Glutamatergic neuron (in vitro differentiated cells): Measurements from ENCODE around the gene MUC16. TPM values are rescaled to one million over a fixed set of nuclear protein-coding genes. Genes with fewer than 3 reads are reported as not detected.

Experiments used
- DNase-seq: peaks from one replicate; pipeline ENCODE4 v3.0.0; 2022
- H3K27ac Mint-ChIP-seq: one replicate; pipeline ENCODE4 v1.8.0; 2020; ENCODE audit warnings: mild to moderate bottlenecking, mixed read lengths, inconsistent platforms; ENCODE audit not compliant: unreplicated experiment
- H3K27me3 Mint-ChIP-seq: one replicate; pipeline ENCODE4 v1.8.0; 2020; ENCODE audit warnings: mild to moderate bottlenecking, moderate library complexity, mixed read lengths, inconsistent platforms; ENCODE audit not compliant: unreplicated experiment
- H3K36me3 Mint-ChIP-seq: one replicate; pipeline ENCODE4 v1.8.0; 2020; ENCODE audit warnings: mild to moderate bottlenecking, mixed read lengths, inconsistent platforms; ENCODE audit not compliant: unreplicated experiment
- H3K4me1 Mint-ChIP-seq: one replicate; pipeline ENCODE4 v1.8.0; 2020; ENCODE audit warnings: mild to moderate bottlenecking, low read depth, mixed read lengths, inconsistent platforms; ENCODE audit not compliant: unreplicated experiment
- H3K4me3 Mint-ChIP-seq: one replicate; pipeline ENCODE4 v1.8.0; 2020; ENCODE audit warnings: mild to moderate bottlenecking, mixed read lengths, inconsistent platforms; ENCODE audit not compliant: unreplicated experiment
- H3K9me3 Mint-ChIP-seq: one replicate; pipeline ENCODE4 v1.8.0; 2020; ENCODE audit warnings: mild to moderate bottlenecking, moderate library complexity, mixed read lengths, inconsistent platforms; ENCODE audit not compliant: unreplicated experiment
- CTCF ChIP-seq: fragments of 200-600 bp; sonication (generic); IDR thresholded peaks from one replicate; pipeline ENCODE4 v1.5.0; 2021; ENCODE audit not compliant: partially characterized antibody, unreplicated experiment
- total RNA-seq: library from RNA; stranded (reverse); fragmentation: NEBNext Ultra II Directional; extraction: Animal tissue kit (Norgen Biotek cat#: 25700); gene quantifications from one replicate; pipeline ENCODE4 v1.2.1, GENCODE V29; 2021; ENCODE audit not compliant: unreplicated experiment

Gene MUC16
- total RNA-seq, 1 donor from 2014 or later: not detected

DNA sequence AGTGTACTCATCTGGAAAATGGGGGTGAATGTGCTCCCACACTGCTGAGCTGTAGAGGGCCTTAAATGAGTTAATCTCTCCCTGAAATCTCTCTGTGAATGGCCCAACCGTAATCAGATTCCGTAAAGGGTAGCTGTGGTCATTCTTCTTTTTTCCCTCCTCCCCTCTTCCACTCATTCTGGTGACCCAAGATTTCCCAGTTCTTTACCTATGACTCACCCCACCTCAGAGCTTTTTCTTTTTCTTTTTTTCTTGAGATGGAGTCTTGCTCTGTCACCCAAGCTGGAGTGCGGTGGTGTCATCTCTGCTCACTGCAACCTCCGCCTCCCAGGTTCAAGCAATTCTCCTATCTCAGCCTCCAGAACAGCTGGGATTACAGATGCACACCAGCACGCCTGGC, 33.3 kb upstream of the MUC16 start:
- TF ChIP-seq CTCF: no peak
- no peak for DNase-seq
- no peak overlapping the region for H3K4me3 Mint-ChIP-seq
- no peak overlapping the region for H3K27ac Mint-ChIP-seq
- no peaks in the 10 kb centered on the region for H3K27me3 Mint-ChIP-seq
- no peaks in the 10 kb centered on the region for H3K9me3 Mint-ChIP-seq
- no peaks in the 10 kb centered on the region for H3K36me3 Mint-ChIP-seq
- no peaks in the 10 kb centered on the region for H3K4me1 Mint-ChIP-seq

- no peak overlapping the region for H3K27ac Mint-ChIP-seq
- TF ChIP-seq CTCF: no peak
These were observed 30.8 kb upstream of the MUC16 start for GRCh38 chr19:9041023-9041422.

DNA sequence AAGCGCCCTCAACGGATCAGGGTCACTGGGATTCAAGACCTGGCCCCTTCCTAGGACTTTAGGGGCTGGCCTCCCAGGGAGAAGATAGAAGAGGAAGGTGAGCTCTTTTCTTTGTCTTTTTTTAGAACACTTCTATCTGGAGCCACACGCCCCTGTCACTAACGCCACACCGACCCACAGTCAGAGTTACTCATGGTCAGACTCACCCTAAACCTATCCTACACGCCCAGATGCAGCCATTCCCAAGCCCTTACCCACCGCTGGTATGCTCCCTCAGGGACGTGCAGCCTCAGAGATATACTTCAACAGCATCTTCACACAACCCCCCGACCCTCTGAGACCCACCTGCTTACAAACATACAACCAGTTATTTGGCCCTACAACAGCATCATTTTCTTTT, 29.9 kb upstream of the MUC16 start:
- no peaks in the 10 kb centered on the region for H3K36me3 Mint-ChIP-seq
- no peak overlapping the region for H3K4me3 Mint-ChIP-seq
- DNase-seq: no peak
- H3K27ac Mint-ChIP-seq: no peak overlapping the region
- no peaks in the 10 kb centered on the region for H3K4me1 Mint-ChIP-seq
- H3K9me3 Mint-ChIP-seq: no peaks in the 10 kb centered on the region
- no peaks in the 10 kb centered on the region for H3K27me3 Mint-ChIP-seq
- no peak for TF ChIP-seq CTCF

More at GRCh38 chr19:9041023-9041422, 30.8 kb upstream of the MUC16 start:
- no peaks in the 10 kb centered on the region for H3K36me3 Mint-ChIP-seq
- no peaks in the 10 kb centered on the region for H3K9me3 Mint-ChIP-seq
- no peaks in the 10 kb centered on the region for H3K4me1 Mint-ChIP-seq
- DNase-seq: no peak
- no peaks in the 10 kb centered on the region for H3K27me3 Mint-ChIP-seq
- H3K4me3 Mint-ChIP-seq: no peak overlapping the region

GRCh38 chr19:9039728-9040127, 29.5 kb upstream of the MUC16 start:
- H3K27ac Mint-ChIP-seq: no peak overlapping the region
- no peaks in the 10 kb centered on the region for H3K27me3 Mint-ChIP-seq
- no peaks in the 10 kb centered on the region for H3K9me3 Mint-ChIP-seq
- no peak for DNase-seq
- no peak overlapping the region for H3K4me3 Mint-ChIP-seq
- no peaks in the 10 kb centered on the region for H3K36me3 Mint-ChIP-seq
- TF ChIP-seq CTCF: no peak
- H3K4me1 Mint-ChIP-seq: no peaks in the 10 kb centered on the region

DNA sequence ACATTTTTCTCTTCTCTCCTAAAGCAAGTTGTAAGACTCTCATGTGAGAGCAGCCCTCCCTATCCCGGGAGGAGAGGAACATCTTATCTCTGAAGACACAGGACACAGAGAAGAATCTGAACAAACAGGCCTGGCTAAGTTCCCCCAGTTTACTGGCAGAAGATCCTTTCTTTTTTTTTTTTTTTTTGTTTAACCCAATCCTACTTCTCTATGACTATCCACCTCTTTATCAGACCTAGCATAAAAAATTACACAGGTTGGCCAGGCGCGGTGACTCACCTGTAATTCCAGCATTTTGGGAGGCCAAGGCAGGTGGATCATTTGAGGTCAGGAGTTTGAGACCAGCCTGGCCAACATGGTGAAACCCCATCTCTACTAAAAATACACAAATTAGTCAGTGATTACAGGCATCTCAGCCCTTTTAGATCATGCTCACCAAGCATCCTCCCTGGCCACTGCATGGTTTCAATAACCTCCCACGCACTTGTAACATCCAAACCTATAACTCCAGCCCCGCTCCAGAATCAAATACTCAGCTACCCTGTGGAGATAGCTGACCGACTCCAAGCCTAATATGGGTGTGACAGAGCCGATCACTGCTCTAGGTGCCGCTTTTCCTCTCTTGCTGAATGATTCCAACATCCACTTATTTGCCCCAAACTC, 27.3 kb upstream of the MUC16 start:
- H3K27me3 Mint-ChIP-seq: no peaks in the 10 kb centered on the region
- no peak overlapping the region for H3K4me3 Mint-ChIP-seq
- no peak for TF ChIP-seq CTCF
- no peak for DNase-seq
- no peaks in the 10 kb centered on the region for H3K36me3 Mint-ChIP-seq
- no peaks in the 10 kb centered on the region for H3K4me1 Mint-ChIP-seq
- no peaks in the 10 kb centered on the region for H3K9me3 Mint-ChIP-seq
- no peak overlapping the region for H3K27ac Mint-ChIP-seq
